ENCODE data around the gene SMIM9.
A peak's percentile ranks its signal among the peaks of the same experiment; 100 is the strongest.

The SMIM9 gene

DNA sequence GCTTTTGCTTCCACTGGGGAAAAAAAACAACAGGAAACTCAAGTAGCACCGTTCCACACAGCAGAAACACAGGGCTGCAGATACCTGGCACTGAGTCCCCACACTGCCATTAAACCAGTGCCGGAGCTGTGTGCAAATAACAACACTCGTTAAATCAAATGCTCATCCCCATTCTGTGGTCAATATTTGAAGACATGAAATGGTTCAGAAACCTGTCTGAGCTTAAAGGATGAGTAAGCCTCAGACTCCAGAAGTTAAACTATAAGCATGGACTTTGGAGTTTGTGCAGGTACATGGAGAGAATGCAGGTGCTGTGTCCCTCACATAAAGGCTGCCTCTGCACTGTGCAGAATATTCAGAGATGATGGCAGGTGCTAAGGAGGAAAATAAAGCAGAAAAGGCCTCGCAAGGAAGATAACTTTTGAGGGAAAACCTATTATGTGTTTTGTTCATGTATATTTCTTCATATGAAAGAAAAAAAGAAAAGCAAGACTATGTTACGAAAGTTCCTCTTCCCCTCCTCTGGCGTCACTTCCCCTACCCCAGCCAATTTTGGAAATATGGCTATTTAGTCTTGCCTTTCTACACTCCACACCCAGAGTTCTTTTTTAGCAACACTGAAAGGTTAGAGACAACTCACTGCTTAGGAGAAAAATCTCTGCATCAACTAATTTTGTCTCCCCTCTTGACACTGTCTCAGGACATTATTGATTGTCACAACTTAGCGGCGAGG lies 33.8 kb downstream of the SMIM9 start:
- Histone ChIP-seq H3K27me3 (ENCODE audit: insufficient read depth, poor library complexity, severe bottlenecking) (no peaks in the 10 kb centered on the region), H3K27ac (replicated peaks) (peak overlapping the region; percentile 82), H3K4me3 (replicated peaks; ENCODE audit: insufficient read depth, low read length) (no peak overlapping the region)
- peak in 1 of 2 experiments; percentile 59 for DNase-seq (ENCODE audit: low read depth in 1 of 2, low spot score in 1 of 2)
- TF ChIP-seq, protein P1, sequence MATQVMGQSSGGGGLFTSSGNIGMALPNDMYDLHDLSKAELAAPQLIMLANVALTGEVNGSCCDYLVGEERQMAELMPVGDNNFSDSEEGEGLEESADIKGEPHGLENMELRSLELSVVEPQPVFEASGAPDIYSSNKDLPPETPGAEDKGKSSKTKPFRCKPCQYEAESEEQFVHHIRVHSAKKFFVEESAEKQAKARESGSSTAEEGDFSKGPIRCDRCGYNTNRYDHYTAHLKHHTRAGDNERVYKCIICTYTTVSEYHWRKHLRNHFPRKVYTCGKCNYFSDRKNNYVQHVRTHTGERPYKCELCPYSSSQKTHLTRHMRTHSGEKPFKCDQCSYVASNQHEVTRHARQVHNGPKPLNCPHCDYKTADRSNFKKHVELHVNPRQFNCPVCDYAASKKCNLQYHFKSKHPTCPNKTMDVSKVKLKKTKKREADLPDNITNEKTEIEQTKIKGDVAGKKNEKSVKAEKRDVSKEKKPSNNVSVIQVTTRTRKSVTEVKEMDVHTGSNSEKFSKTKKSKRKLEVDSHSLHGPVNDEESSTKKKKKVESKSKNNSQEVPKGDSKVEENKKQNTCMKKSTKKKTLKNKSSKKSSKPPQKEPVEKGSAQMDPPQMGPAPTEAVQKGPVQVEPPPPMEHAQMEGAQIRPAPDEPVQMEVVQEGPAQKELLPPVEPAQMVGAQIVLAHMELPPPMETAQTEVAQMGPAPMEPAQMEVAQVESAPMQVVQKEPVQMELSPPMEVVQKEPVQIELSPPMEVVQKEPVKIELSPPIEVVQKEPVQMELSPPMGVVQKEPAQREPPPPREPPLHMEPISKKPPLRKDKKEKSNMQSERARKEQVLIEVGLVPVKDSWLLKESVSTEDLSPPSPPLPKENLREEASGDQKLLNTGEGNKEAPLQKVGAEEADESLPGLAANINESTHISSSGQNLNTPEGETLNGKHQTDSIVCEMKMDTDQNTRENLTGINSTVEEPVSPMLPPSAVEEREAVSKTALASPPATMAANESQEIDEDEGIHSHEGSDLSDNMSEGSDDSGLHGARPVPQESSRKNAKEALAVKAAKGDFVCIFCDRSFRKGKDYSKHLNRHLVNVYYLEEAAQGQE (IDR thresholded peaks at IDR 0.05; ENCODE audit: insufficient replicate concordance, low read depth), result no peak
- peak; percentile 72 for TF ChIP-seq SPI1 (IDR thresholded peaks at IDR 0.05; ENCODE audit: borderline replicate concordance, low read depth)
- TF ChIP-seq GABPA (IDR thresholded peaks at IDR 0.05; ENCODE audit: low read depth), result 0 out of 2 replicates have a peak, but pooled peaks have one; percentile 42

DNA sequence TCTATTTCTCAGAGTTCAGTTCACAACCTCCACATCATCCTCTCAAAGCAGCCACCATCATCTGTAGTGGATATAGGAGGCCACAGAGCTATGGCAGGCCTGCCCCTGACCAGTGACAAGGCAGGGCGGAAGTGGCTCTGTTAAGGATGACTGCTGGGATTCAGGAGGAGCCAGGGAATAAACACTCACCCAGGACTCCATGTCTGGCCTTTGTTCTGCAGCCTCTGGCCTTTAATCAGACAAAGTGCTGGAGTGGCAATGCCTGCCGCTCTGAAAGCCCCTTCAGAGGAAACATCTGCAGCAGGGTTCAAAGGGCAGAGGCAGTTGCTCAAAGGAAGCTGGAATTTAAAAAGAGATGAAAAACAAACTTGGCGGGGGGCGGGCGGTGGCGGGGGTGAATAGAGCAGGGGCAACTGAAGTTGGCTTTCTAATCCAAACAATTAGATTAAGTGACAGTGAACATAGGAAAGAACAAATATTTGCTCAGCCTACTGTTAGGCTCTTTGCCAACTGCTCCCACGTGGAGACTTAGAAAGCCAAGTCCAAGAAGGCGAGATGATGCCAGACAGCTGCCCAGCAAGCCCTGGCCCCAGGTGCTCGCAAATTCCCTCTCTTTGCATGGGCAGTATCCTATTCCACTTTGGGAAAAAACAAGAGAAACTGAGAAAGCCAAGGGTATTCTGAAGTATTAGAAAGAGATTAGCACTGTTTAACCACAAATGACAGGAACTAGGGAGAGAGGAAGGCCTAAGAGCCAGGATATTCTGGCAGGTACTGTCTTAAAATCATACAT lies 34.7 kb downstream of the SMIM9 start:
- TF ChIP-seq, protein P1 (IDR thresholded peaks at IDR 0.05; ENCODE audit: insufficient replicate concordance, low read depth), result no peak
- no peak for TF ChIP-seq POLR2AphosphoS5 (IDR thresholded peaks at IDR 0.05; ENCODE audit: low read depth)
- no peak for TF ChIP-seq SPI1 (IDR thresholded peaks at IDR 0.05; ENCODE audit: borderline replicate concordance, low read depth)
- TF ChIP-seq, protein P2, sequence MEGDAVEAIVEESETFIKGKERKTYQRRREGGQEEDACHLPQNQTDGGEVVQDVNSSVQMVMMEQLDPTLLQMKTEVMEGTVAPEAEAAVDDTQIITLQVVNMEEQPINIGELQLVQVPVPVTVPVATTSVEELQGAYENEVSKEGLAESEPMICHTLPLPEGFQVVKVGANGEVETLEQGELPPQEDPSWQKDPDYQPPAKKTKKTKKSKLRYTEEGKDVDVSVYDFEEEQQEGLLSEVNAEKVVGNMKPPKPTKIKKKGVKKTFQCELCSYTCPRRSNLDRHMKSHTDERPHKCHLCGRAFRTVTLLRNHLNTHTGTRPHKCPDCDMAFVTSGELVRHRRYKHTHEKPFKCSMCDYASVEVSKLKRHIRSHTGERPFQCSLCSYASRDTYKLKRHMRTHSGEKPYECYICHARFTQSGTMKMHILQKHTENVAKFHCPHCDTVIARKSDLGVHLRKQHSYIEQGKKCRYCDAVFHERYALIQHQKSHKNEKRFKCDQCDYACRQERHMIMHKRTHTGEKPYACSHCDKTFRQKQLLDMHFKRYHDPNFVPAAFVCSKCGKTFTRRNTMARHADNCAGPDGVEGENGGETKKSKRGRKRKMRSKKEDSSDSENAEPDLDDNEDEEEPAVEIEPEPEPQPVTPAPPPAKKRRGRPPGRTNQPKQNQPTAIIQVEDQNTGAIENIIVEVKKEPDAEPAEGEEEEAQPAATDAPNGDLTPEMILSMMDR (IDR thresholded peaks at IDR 0.05; ENCODE audit: insufficient read depth, low read length), result no peak
- TF ChIP-seq GABPA (IDR thresholded peaks at IDR 0.05; ENCODE audit: low read depth), result no peak
- H3K27me3 ChIP-seq (ENCODE audit: insufficient read depth, poor library complexity, severe bottlenecking), result no peaks in the 10 kb centered on the region
- H3K27ac ChIP-seq (replicated peaks), result peak overlapping the region; percentile 82
- H3K4me3 ChIP-seq (replicated peaks; ENCODE audit: insufficient read depth, low read length), result no peak overlapping the region
- DNase-seq (ENCODE audit: low read depth in 1 of 2, low spot score in 1 of 2), result no peak

DNA sequence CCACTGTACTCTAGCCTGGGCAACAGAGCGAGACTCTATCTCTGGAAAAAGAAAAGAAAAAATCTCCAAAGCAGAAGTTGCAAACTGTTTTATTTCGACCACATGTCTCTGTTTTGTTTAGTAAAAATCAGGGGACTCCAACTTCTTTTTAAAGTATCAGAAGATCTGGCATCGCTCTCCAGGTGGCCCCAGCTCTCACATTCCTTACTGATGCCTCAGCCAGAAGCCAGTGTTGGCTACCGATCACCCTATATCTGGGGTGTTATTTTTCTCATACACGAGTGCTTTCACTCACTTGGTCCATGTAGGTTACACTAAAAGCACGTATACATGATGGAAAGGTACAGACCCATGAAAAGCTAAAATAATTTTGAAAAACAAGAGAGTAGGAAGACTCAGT lies 37.5 kb downstream of the SMIM9 start:
- peak overlapping the region; percentile 45 for H3K27ac ChIP-seq (replicated peaks)
- no peak overlapping the region for H3K4me3 ChIP-seq (replicated peaks; ENCODE audit: insufficient read depth, low read length)
- no peak for TF ChIP-seq SPI1 (IDR thresholded peaks at IDR 0.05; ENCODE audit: borderline replicate concordance, low read depth)
- no peak for TF ChIP-seq POLR2AphosphoS5 (IDR thresholded peaks at IDR 0.05; ENCODE audit: low read depth)
- TF ChIP-seq, protein P2 (IDR thresholded peaks at IDR 0.05; ENCODE audit: insufficient read depth, low read length), result no peak
- H3K27me3 ChIP-seq (ENCODE audit: insufficient read depth, poor library complexity, severe bottlenecking), result no peaks in the 10 kb centered on the region
- no peak for DNase-seq (ENCODE audit: low read depth in 1 of 2, low spot score in 1 of 2)

GRCh38 chrX:154795016-154795415 lies 39.4 kb downstream of the SMIM9 start:
- no peak for TF ChIP-seq GABPA (IDR thresholded peaks at IDR 0.05; ENCODE audit: low read depth)
- TF ChIP-seq POLR2AphosphoS5 (IDR thresholded peaks at IDR 0.05; ENCODE audit: low read depth), result no peak
- TF ChIP-seq, protein P1 (IDR thresholded peaks at IDR 0.05; ENCODE audit: insufficient replicate concordance, low read depth), result no peak
- no peak for TF ChIP-seq SPI1 (IDR thresholded peaks at IDR 0.05; ENCODE audit: borderline replicate concordance, low read depth)
- TF ChIP-seq, protein P2 (IDR thresholded peaks at IDR 0.05; ENCODE audit: insufficient read depth, low read length), result no peak
- DNase-seq (ENCODE audit: low read depth in 1 of 2, low spot score in 1 of 2), result no peak
- no peaks in the 10 kb centered on the region for H3K27me3 ChIP-seq (ENCODE audit: insufficient read depth, poor library complexity, severe bottlenecking)
- peak overlapping the region; percentile 42 for H3K27ac ChIP-seq (replicated peaks)
- H3K4me3 ChIP-seq (replicated peaks; ENCODE audit: insufficient read depth, low read length), result no peak overlapping the region

Data from HL-60 (cell line).